ENCODE measurements around the gene TACSTD2. TPM values are rescaled to one million over a fixed set of nuclear protein-coding genes. Genes with fewer than 3 reads are reported as not detected.
"Not testable (repeated sequence)": the region's sequence is repeated elsewhere in the genome, so short reads cannot be mapped to it uniquely, and the experiment has no call there.

Gene TACSTD2
- total RNA-seq, 1 experiment from 2014 or later: 1.2 TPM

DNA sequence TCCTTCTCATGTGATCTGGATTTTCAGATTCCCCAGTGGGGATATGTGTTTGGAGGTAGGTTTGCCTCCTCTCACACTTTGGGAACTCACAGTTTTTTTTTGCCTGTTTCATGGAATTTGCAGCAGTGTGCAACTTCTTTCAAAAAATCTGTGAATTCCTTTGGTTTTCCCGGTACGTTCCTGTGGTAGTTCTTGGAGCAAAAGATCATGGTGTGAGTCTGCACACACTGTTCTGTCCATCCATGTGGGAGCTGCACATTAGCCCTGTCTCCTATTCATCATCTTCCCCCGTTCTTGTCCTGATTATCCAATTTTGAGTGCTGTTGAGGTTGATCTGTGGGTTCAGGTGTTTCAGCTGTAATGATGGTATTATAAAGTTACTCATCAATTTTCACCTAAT is 30.3 kb upstream of the TACSTD2 start:
- Histone ChIP-seq H2AFZ (ENCODE audit: low read length) (no peak overlapping the region), H4K5ac (ENCODE audit: insufficient read length, low read depth, low read length) (no peak overlapping the region), H3K56ac (ENCODE audit: insufficient read length, low read depth, low read length) (no peak overlapping the region), H2AK5ac (ENCODE audit: insufficient read length, low read length) (no peak overlapping the region), H3K27ac (ENCODE audit: insufficient read length, low read depth, low read length) (no peak overlapping the region), H3K4me2 (ENCODE audit: insufficient read depth, insufficient read length, low read length) (no peak overlapping the region), H3K79me2 (ENCODE audit: insufficient read depth, low read length) (no peaks in the 10 kb centered on the region), H2BK120ac (ENCODE audit: low read depth, low read length, poor library complexity, severe bottlenecking) (no peak overlapping the region), H4K91ac (ENCODE audit: insufficient read length, low read depth, low read length) (no peak overlapping the region), H2BK5ac (ENCODE audit: insufficient read length, low read length) (no peak overlapping the region), H3K4me1 (ENCODE audit: insufficient read depth, low read length) (no peaks in the 10 kb centered on the region), H3K14ac (ENCODE audit: insufficient read depth, low read length) (no peak overlapping the region), H3K23ac (ENCODE audit: insufficient read length, low read depth, low read length) (no peak overlapping the region), H3K79me1 (ENCODE audit: insufficient read depth, low read depth, low read length, poor library complexity, severe bottlenecking) (no peaks in the 10 kb centered on the region), H3T11ph (ENCODE audit: low read length) (no peak overlapping the region), H3K4ac (ENCODE audit: low read depth, low read length) (no peak overlapping the region), H2BK15ac (ENCODE audit: low read depth, low read length) (no peak overlapping the region), H2BK20ac (ENCODE audit: low read depth, low read length, poor library complexity, severe bottlenecking) (no peak overlapping the region), H3K27me3 (ENCODE audit: insufficient read depth, low read length) (no peaks in the 10 kb centered on the region), H2BK12ac (ENCODE audit: insufficient read length, low read depth, low read length) (no peak overlapping the region), H3K9me3 (ENCODE audit: control insufficient read depth, low read depth, low read length) (no peaks in the 10 kb centered on the region), H3K18ac (ENCODE audit: insufficient read length, low read depth, low read length) (no peak overlapping the region), H3K23me2 (ENCODE audit: insufficient read length, low read depth, low read length, poor library complexity, severe bottlenecking) (no peaks in the 10 kb centered on the region), H4K20me1 (ENCODE audit: control insufficient read depth, insufficient read depth, insufficient read length) (no peaks in the 10 kb centered on the region), H4K8ac (replicated peaks; ENCODE audit: insufficient read length, low read depth, low read length) (no peak overlapping the region), H3K9ac (ENCODE audit: extremely low read depth, insufficient read length, low read length) (no peak overlapping the region)
- Mint-ChIP-seq H3K4me3 (no peak overlapping the region), H3K9me3 (peaks cover 2 to 5% of the 10 kb centered on the region in 2 experiments; a peak in 2 of 5 replicates), H3K27ac (no peak overlapping the region), H3K4me1 (peaks cover 5 to 6% of the 10 kb centered on the region in 2 experiments; a peak in 2 of 4 replicates), H3K27me3 (ENCODE audit: low read depth) (no peaks in the 10 kb centered on the region), H3K36me3 (ENCODE audit: insufficient read depth in 1 of 3, low read depth in 3 of 3) (no peaks in the 10 kb centered on the region)
- no peak for DNase-seq
- WGBS (ENCODE audit: extremely low coverage, insufficient read length, low lambda C conversion rate): no CpG with 5 or more reads among the region's 3 CpGs
- TF ChIP-seq, protein P1, sequence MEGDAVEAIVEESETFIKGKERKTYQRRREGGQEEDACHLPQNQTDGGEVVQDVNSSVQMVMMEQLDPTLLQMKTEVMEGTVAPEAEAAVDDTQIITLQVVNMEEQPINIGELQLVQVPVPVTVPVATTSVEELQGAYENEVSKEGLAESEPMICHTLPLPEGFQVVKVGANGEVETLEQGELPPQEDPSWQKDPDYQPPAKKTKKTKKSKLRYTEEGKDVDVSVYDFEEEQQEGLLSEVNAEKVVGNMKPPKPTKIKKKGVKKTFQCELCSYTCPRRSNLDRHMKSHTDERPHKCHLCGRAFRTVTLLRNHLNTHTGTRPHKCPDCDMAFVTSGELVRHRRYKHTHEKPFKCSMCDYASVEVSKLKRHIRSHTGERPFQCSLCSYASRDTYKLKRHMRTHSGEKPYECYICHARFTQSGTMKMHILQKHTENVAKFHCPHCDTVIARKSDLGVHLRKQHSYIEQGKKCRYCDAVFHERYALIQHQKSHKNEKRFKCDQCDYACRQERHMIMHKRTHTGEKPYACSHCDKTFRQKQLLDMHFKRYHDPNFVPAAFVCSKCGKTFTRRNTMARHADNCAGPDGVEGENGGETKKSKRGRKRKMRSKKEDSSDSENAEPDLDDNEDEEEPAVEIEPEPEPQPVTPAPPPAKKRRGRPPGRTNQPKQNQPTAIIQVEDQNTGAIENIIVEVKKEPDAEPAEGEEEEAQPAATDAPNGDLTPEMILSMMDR (conservative IDR thresholded peaks at IDR 0.05): no peak

- not testable (repeated sequence) for H3K36me3 Mint-ChIP-seq (ENCODE audit: insufficient read depth in 1 of 3, low read depth in 3 of 3); H3K79me1 ChIP-seq (ENCODE audit: insufficient read depth, low read depth, low read length, poor library complexity, severe bottlenecking); H3K27me3 ChIP-seq (ENCODE audit: insufficient read depth, low read length); H2BK120ac ChIP-seq (ENCODE audit: low read depth, low read length, poor library complexity, severe bottlenecking); DNase-seq; H4K5ac ChIP-seq (ENCODE audit: insufficient read length, low read depth, low read length); H3K27ac Mint-ChIP-seq; H4K20me1 ChIP-seq (ENCODE audit: control insufficient read depth, insufficient read depth, insufficient read length); H3K18ac ChIP-seq (ENCODE audit: insufficient read length, low read depth, low read length); H4K8ac ChIP-seq (replicated peaks; ENCODE audit: insufficient read length, low read depth, low read length); H3K23me2 ChIP-seq (ENCODE audit: insufficient read length, low read depth, low read length, poor library complexity, severe bottlenecking); H3T11ph ChIP-seq (ENCODE audit: low read length); H3K9me3 ChIP-seq (ENCODE audit: control insufficient read depth, low read depth, low read length); H4K91ac ChIP-seq (ENCODE audit: insufficient read length, low read depth, low read length); H3K14ac ChIP-seq (ENCODE audit: insufficient read depth, low read length); H2BK12ac ChIP-seq (ENCODE audit: insufficient read length, low read depth, low read length); H2BK20ac ChIP-seq (ENCODE audit: low read depth, low read length, poor library complexity, severe bottlenecking); H3K9ac ChIP-seq (ENCODE audit: extremely low read depth, insufficient read length, low read length); H3K4me2 ChIP-seq (ENCODE audit: insufficient read depth, insufficient read length, low read length); H3K79me2 ChIP-seq (ENCODE audit: insufficient read depth, low read length); H3K4me3 Mint-ChIP-seq; H2BK5ac ChIP-seq (ENCODE audit: insufficient read length, low read length); H2AK5ac ChIP-seq (ENCODE audit: insufficient read length, low read length); H3K27me3 Mint-ChIP-seq (ENCODE audit: low read depth); H3K4me1 ChIP-seq (ENCODE audit: insufficient read depth, low read length); H2BK15ac ChIP-seq (ENCODE audit: low read depth, low read length); H3K27ac ChIP-seq (ENCODE audit: insufficient read length, low read depth, low read length); H3K23ac ChIP-seq (ENCODE audit: insufficient read length, low read depth, low read length); H3K56ac ChIP-seq (ENCODE audit: insufficient read length, low read depth, low read length); H3K4ac ChIP-seq (ENCODE audit: low read depth, low read length); H2AFZ ChIP-seq (ENCODE audit: low read length)
- WGBS (ENCODE audit: extremely low coverage, insufficient read length, low lambda C conversion rate): no CpG with 5 or more reads among the region's 1 CpG
- Mint-ChIP-seq H3K4me1 (peaks cover 10 to 17% of the 10 kb centered on the region in 2 experiments), H3K9me3 (peaks cover 2 to 14% of the 10 kb centered on the region in 2 experiments; a peak in 3 of 5 replicates)
These were observed 24.9 kb upstream of the TACSTD2 start for GRCh38 chr1:58601921-58602320.
